ENCODE data around the gene CDCP1.
A peak's percentile ranks its signal among the peaks of the same experiment; 100 is the strongest.

CDCP1 gene

GRCh38 chr3:45106874-45107273 is 39.3 kb downstream of the CDCP1 start:
- no peak for DNase-seq

- DNase-seq = no peak
Observed at GRCh38 chr3:45105855-45106671, 40.1 kb downstream of the CDCP1 start.

GRCh38 chr3:45104715-45105711 is 41.2 kb downstream of the CDCP1 start:
- DNase-seq = no peak

GRCh38 chr3:45103753-45104714 is 42.1 kb downstream of the CDCP1 start:
- DNase-seq = no peak

- no peak for DNase-seq
Observed at GRCh38 chr3:45103334-45103733, 42.8 kb downstream of the CDCP1 start.

GRCh38 chr3:45100981-45101407 is 45.2 kb downstream of the CDCP1 start:
- DNase-seq = no peak

GRCh38 chr3:45098310-45098709 is 47.9 kb downstream of the CDCP1 start:
- no peak for DNase-seq

GRCh38 chr3:45097296-45097883 is 48.8 kb downstream of the CDCP1 start:
- DNase-seq = no peak

GRCh38 chr3:45095916-45096526 is 50.2 kb downstream of the CDCP1 start:
- no peak for DNase-seq

- DNase-seq = no peak
Observed at GRCh38 chr3:45093176-45093575, 53.0 kb downstream of the CDCP1 start.

GRCh38 chr3:45092132-45093031 is 53.8 kb downstream of the CDCP1 start:
- DNase-seq = no peak

- no peak for DNase-seq
Observed at GRCh38 chr3:45090855-45091254, 55.3 kb downstream of the CDCP1 start.

- DNase-seq = peak; percentile 14
Observed at GRCh38 chr3:45088543-45089358, 57.4 kb downstream of the CDCP1 start.

GRCh38 chr3:45087155-45087554 is 59.0 kb downstream of the CDCP1 start:
- no peak for DNase-seq

- no peak for DNase-seq
Observed at GRCh38 chr3:45084820-45085816, 61.1 kb downstream of the CDCP1 start.

- DNase-seq = no peak
Observed at GRCh38 chr3:45084361-45084760, 61.8 kb downstream of the CDCP1 start.

- DNase-seq = no peak
Observed at GRCh38 chr3:45083023-45083422, 63.2 kb downstream of the CDCP1 start.

GRCh38 chr3:45082142-45082538 is 64.0 kb downstream of the CDCP1 start:
- DNase-seq = no peak

Measured in NCI-H345 (cell line).